ENCODE measurements around the gene RFTN1. TPM values are rescaled to one million over a fixed set of nuclear protein-coding genes. Genes with fewer than 3 reads are reported as not detected.

RFTN1 gene
- total and polyA plus RNA-seq, 2 of the 8 experiments (the other 6 are each of a cell fraction or from before 2014, with no cell fraction given): 4.6 to 6.7 TPM

GRCh38 chr3:16329036-16329825, 184.3 kb downstream of the RFTN1 start (continued):
- TF ChIP-seq E2F6 (IDR thresholded peaks at IDR 0.05): no peak
- no peak for TF ChIP-seq POLR2AphosphoS5 (IDR thresholded peaks at IDR 0.05; ENCODE audit: low read depth, low read length)
- TF ChIP-seq SRF (IDR thresholded peaks at IDR 0.05; ENCODE audit: low read depth, low read length): no peak
- no peak for TF ChIP-seq CBX8 (IDR thresholded peaks at IDR 0.05; ENCODE audit: borderline replicate concordance, low read depth, low read length)
- no peak for TF ChIP-seq RFX5 (IDR thresholded peaks at IDR 0.05; ENCODE audit: borderline replicate concordance, low read depth, low read length)
- no peak for TF ChIP-seq EZH2 (IDR thresholded peaks at IDR 0.05; ENCODE audit: low read depth, low read length, severe bottlenecking)
- no peak for TF ChIP-seq RNF2 (IDR thresholded peaks at IDR 0.05; ENCODE audit: borderline replicate concordance, low read depth, low read length, missing control alignments, poor library complexity, severe bottlenecking)

Measured in H1 (cell line).